ENCODE results near the gene AMH.
A peak's percentile ranks its signal among the peaks of the same experiment; 100 is the strongest.

AMH gene

GRCh38 chr19:2250766-2251105, 1.6 kb downstream of the AMH start:
- ChIA-PET CTCF (no interaction called here), POLR2A (interaction anchor here (0.6 kb wide), 1 partner anchor 24 kb away, joined by 3 read pairs; no protein-coding TSS in a partner anchor)
- no peak for DNase-seq (ENCODE audit: extremely low spot score)
- no peak for TF ChIP-seq CTCF (IDR thresholded peaks at IDR 0.05; ENCODE audit: control extremely low read depth, extremely low read depth, low read depth, missing control alignments)

GRCh38 chr19:2251106-2252054, 2.3 kb downstream of the AMH start:
- no peak for DNase-seq (ENCODE audit: extremely low spot score)
- no peak for TF ChIP-seq CTCF (IDR thresholded peaks at IDR 0.05; ENCODE audit: control extremely low read depth, extremely low read depth, low read depth, missing control alignments)
- ChIA-PET POLR2A (interaction anchor here (0.5 to 0.8 kb wide), 2 partner anchors 12 to 24 kb away, joined by 4 to 5 read pairs; no protein-coding TSS in a partner anchor), CTCF (interaction anchor here (1.0 to 1.5 kb wide), 3 partner anchors 11 to 95 kb away, joined by 3 to 4 read pairs (median 4); no protein-coding TSS in a partner anchor)

GRCh38 chr19:2252055-2252796, 3.1 kb downstream of the AMH start:
- ChIA-PET POLR2A (no interaction called here), CTCF (interaction anchor here (1.0 to 1.5 kb wide), 4 partner anchors 12 to 96 kb away, joined by 3 to 4 read pairs (median 4); no protein-coding TSS in a partner anchor)
- no peak for DNase-seq (ENCODE audit: extremely low spot score)
- no peak for TF ChIP-seq CTCF (IDR thresholded peaks at IDR 0.05; ENCODE audit: control extremely low read depth, extremely low read depth, low read depth, missing control alignments)

- CTCF ChIA-PET = interaction anchor here (1.4 to 1.5 kb wide), 3 partner anchors 13 to 95 kb away, joined by 4 read pairs; no protein-coding TSS in a partner anchor
- DNase-seq (ENCODE audit: extremely low spot score) = no peak
- POLR2A ChIA-PET = no interaction called here
- no peak for TF ChIP-seq CTCF (IDR thresholded peaks at IDR 0.05; ENCODE audit: control extremely low read depth, extremely low read depth, low read depth, missing control alignments)
These were observed 3.6 kb downstream of the AMH start for GRCh38 chr19:2252797-2253105.

GRCh38 chr19:2253106-2254063, 4.3 kb downstream of the AMH start:
- ChIA-PET CTCF (interaction anchor here (1.0 to 1.5 kb wide), 6 partner anchors 14 to 97 kb away, joined by 3 to 4 read pairs (median 4); no protein-coding TSS in a partner anchor), POLR2A (no interaction called here)

More at GRCh38 chr19:2253106-2254063, 4.3 kb downstream of the AMH start:
- DNase-seq (ENCODE audit: extremely low spot score) = no peak
- TF ChIP-seq CTCF (IDR thresholded peaks at IDR 0.05; ENCODE audit: control extremely low read depth, extremely low read depth, low read depth, missing control alignments) = peak; percentile 67

All from GM10248 (cell line).